H9 (cell line): ENCODE results near the gene IDE. TPM values are rescaled to one million over a fixed set of nuclear protein-coding genes. Genes with fewer than 3 reads are reported as not detected.

ENCODE experiments used
- DNase-seq: peaks from one replicate; pipeline ENCODE4 v3.0.0-alpha.2; 2017
- H2AFZ ChIP-seq: one replicate; pipeline ENCODE4 v1.6.1; 2013; ENCODE audit warnings: mild to moderate bottlenecking, low read length, control low read depth, moderate library complexity
- H2AK5ac ChIP-seq: 2 replicates; pipeline ENCODE4 v1.6.1; 2013; ENCODE audit warnings: low read length, control low read depth, mixed read lengths; ENCODE audit not compliant: insufficient read length
- H2BK120ac ChIP-seq: one replicate; pipeline ENCODE4 v1.6.1; 2013; ENCODE audit warnings: low read depth, mild to moderate bottlenecking, low read length, control low read depth, inconsistent platforms; ENCODE audit not compliant: poor library complexity, severe bottlenecking
- H2BK12ac ChIP-seq: 2 replicates; pipeline ENCODE4 v1.6.1; 2013; ENCODE audit warnings: low read length, control low read depth, mixed read lengths, low read depth; ENCODE audit not compliant: insufficient read length
- H2BK15ac ChIP-seq: 2 replicates; pipeline ENCODE4 v1.6.1; 2013; ENCODE audit warnings: low read depth, low read length, control low read depth
- H2BK20ac ChIP-seq: one replicate; pipeline ENCODE4 v1.6.1; 2013; ENCODE audit warnings: low read depth, mild to moderate bottlenecking, low read length, control low read depth, inconsistent platforms; ENCODE audit not compliant: poor library complexity, severe bottlenecking
- H2BK5ac ChIP-seq: 2 replicates; pipeline ENCODE4 v1.6.1; 2013; ENCODE audit warnings: low read length, control low read depth, mixed read lengths; ENCODE audit not compliant: insufficient read length
- H3K14ac ChIP-seq: 2 replicates; pipeline ENCODE4 v1.6.1; 2013; ENCODE audit warnings: low read length, control low read depth; ENCODE audit not compliant: insufficient read depth
- H3K18ac ChIP-seq: 2 replicates; pipeline ENCODE4 v1.6.1; 2013; ENCODE audit warnings: low read depth, mild to moderate bottlenecking, mixed read lengths, low read length, control low read depth; ENCODE audit not compliant: insufficient read length
- H3K23ac ChIP-seq: 2 replicates; pipeline ENCODE4 v1.6.1; 2013; ENCODE audit warnings: low read length, control low read depth, mixed read lengths, low read depth; ENCODE audit not compliant: insufficient read length
- H3K23me2 ChIP-seq: 2 replicates; pipeline ENCODE4 v1.6.1; 2013; ENCODE audit warnings: low read depth, mild to moderate bottlenecking, mixed read lengths, low read length, control low read depth; ENCODE audit not compliant: insufficient read length, poor library complexity, severe bottlenecking
- H3K27ac ChIP-seq: 2 replicates; pipeline ENCODE4 v1.5.1; 2013; ENCODE audit warnings: low read length, control low read depth, mixed read lengths, low read depth; ENCODE audit not compliant: insufficient read length
- H3K27me3 ChIP-seq: 2 replicates; pipeline ENCODE4 v1.6.1; 2013; ENCODE audit warnings: low read length, control low read depth, inconsistent platforms; ENCODE audit not compliant: insufficient read depth
- H3K4ac ChIP-seq: 2 replicates; pipeline ENCODE4 v1.6.1; 2013; ENCODE audit warnings: low read depth, mild to moderate bottlenecking, control low read depth, inconsistent platforms, low read length, moderate library complexity
- H3K4me1 ChIP-seq: 2 replicates; pipeline ENCODE4 v1.6.1; 2013; ENCODE audit warnings: low read length, control low read depth, inconsistent platforms; ENCODE audit not compliant: insufficient read depth
- H3K4me2 ChIP-seq: 2 replicates; pipeline ENCODE4 v1.6.1; 2013; ENCODE audit warnings: low read length, control low read depth, mixed read lengths; ENCODE audit not compliant: insufficient read length, insufficient read depth
- H3K56ac ChIP-seq: 2 replicates; pipeline ENCODE4 v1.6.1; 2013; ENCODE audit warnings: low read depth, mild to moderate bottlenecking, mixed read lengths, low read length, control low read depth; ENCODE audit not compliant: insufficient read length
- H3K79me1 ChIP-seq: 2 replicates; pipeline ENCODE4 v1.6.1; 2013; ENCODE audit warnings: low read depth, mild to moderate bottlenecking, moderate library complexity, low read length, control low read depth, inconsistent platforms; ENCODE audit not compliant: insufficient read depth, poor library complexity, severe bottlenecking
- H3K79me2 ChIP-seq: 2 replicates; pipeline ENCODE4 v1.6.1; 2013; ENCODE audit warnings: low read length, control low read depth, inconsistent platforms; ENCODE audit not compliant: insufficient read depth
- H3K9ac ChIP-seq: 2 replicates; pipeline ENCODE4 v1.6.1; 2013; ENCODE audit warnings: low read length, control low read depth, mixed read lengths; ENCODE audit not compliant: insufficient read length; ENCODE audit errors: extremely low read depth
- H3K9me3 ChIP-seq: one replicate; pipeline ENCODE4 v1.6.1; 2013; ENCODE audit warnings: low read depth, low read length, inconsistent platforms; ENCODE audit not compliant: control insufficient read depth
- H3T11ph ChIP-seq: one replicate; pipeline ENCODE4 v1.6.1; 2013; ENCODE audit warnings: mild to moderate bottlenecking, low read length, control low read depth, inconsistent platforms
- H4K20me1 ChIP-seq: one replicate; pipeline ENCODE4 v1.6.1; 2013; ENCODE audit not compliant: control insufficient read depth, insufficient read length, insufficient read depth
- H4K5ac ChIP-seq: 2 replicates; pipeline ENCODE4 v1.6.1; 2013; ENCODE audit warnings: low read depth, mild to moderate bottlenecking, mixed read lengths, low read length, control low read depth; ENCODE audit not compliant: insufficient read length
- H4K8ac ChIP-seq: replicated peaks from 2 replicates; pipeline ENCODE4 v1.6.1; 2013; ENCODE audit warnings: low read length, control low read depth, mixed read lengths, low read depth; ENCODE audit not compliant: insufficient read length
- H4K91ac ChIP-seq: 2 replicates; pipeline ENCODE4 v1.6.1; 2013; ENCODE audit warnings: low read depth, mild to moderate bottlenecking, moderate library complexity, mixed read lengths, low read length, control low read depth; ENCODE audit not compliant: insufficient read length
- H3K27ac Mint-ChIP-seq, 3 experiments: 2 replicates in 2 of 3; 3 replicates in 1 of 3; pipeline ENCODE4 v1.8.0; 2020 to 2021; ENCODE audit warnings: mixed read lengths in 3 of 3, mild to moderate bottlenecking in 1 of 3, moderate library complexity in 1 of 3
- H3K27me3 Mint-ChIP-seq: 2 replicates; pipeline ENCODE4 v1.8.0; 2021; ENCODE audit warnings: low read depth, mild to moderate bottlenecking, moderate library complexity, mixed read lengths
- H3K36me3 Mint-ChIP-seq, 3 experiments: 2 replicates in 2 of 3; 3 replicates in 1 of 3; pipeline ENCODE4 v1.8.0; 2020 to 2021; ENCODE audit warnings: low read depth in 3 of 3, mixed read lengths in 3 of 3; ENCODE audit not compliant: insufficient read depth in 1 of 3
- H3K4me1 Mint-ChIP-seq, 2 experiments: 2 replicates each; pipeline ENCODE4 v1.8.0; 2020; ENCODE audit warnings: mixed read lengths in 2 of 2
- H3K4me3 Mint-ChIP-seq, 2 experiments: 2 replicates in 1 of 2; 3 replicates in 1 of 2; pipeline ENCODE4 v1.8.0; 2020 to 2021; ENCODE audit warnings: mild to moderate bottlenecking in 2 of 2, mixed read lengths in 2 of 2, moderate library complexity in 1 of 2
- H3K9me3 Mint-ChIP-seq, 2 experiments: 2 replicates in 1 of 2; 3 replicates in 1 of 2; pipeline ENCODE4 v1.8.0; 2020; ENCODE audit warnings: mild to moderate bottlenecking in 2 of 2, mixed read lengths in 2 of 2, moderate library complexity in 1 of 2
- CTCF ChIP-seq: fragments of 200-600 bp; sonication (generic); conservative IDR thresholded peaks from 3 replicates; pipeline ENCODE4 v1.8.0; 2021; ENCODE audit warnings: antibody characterized with exemption, mild to moderate bottlenecking
- total RNA-seq: library from RNA; stranded (reverse); gene quantifications from 2 replicates; pipeline ENCODE4 v1.2.1, GENCODE V29; 2021

The IDE gene
- total RNA-seq, 1 experiment from 2014 or later, result 48.9 TPM

GRCh38 chr10:92486637-92487036 is 87.3 kb downstream of the IDE start:
- H3K36me3 Mint-ChIP-seq, result peaks cover 30 to 78% (median 50%) of the 10 kb centered on the region in 3 experiments
- Histone ChIP-seq H2BK12ac (no peak overlapping the region), H3K56ac (no peak overlapping the region), H3T11ph (no peak overlapping the region), H3K23me2 (no peaks in the 10 kb centered on the region), H3K27ac (no peak overlapping the region), H3K4me2 (no peak overlapping the region), H3K79me1 (no peaks in the 10 kb centered on the region), H2AFZ (no peak overlapping the region), H3K27me3 (no peaks in the 10 kb centered on the region), H3K9ac (no peak overlapping the region), H3K4ac (no peak overlapping the region), H4K8ac (no peak overlapping the region), H3K4me1 (no peaks in the 10 kb centered on the region), H4K5ac (no peak overlapping the region), H2AK5ac (no peak overlapping the region), H3K9me3 (no peaks in the 10 kb centered on the region), H2BK20ac (no peak overlapping the region), H2BK5ac (no peak overlapping the region), H3K79me2 (no peaks in the 10 kb centered on the region), H3K18ac (no peak overlapping the region), H3K14ac (no peak overlapping the region), H3K23ac (no peak overlapping the region), H2BK15ac (no peak overlapping the region), H2BK120ac (no peak overlapping the region), H4K20me1 (no peaks in the 10 kb centered on the region), H4K91ac (no peak overlapping the region)
- no peak for TF ChIP-seq CTCF
- H3K27me3 Mint-ChIP-seq, result no peaks in the 10 kb centered on the region
- no peaks in the 10 kb centered on the region for H3K4me1 Mint-ChIP-seq
- no peak overlapping the region for H3K27ac Mint-ChIP-seq
- H3K9me3 Mint-ChIP-seq, result no peaks in the 10 kb centered on the region
- no peak for DNase-seq
- no peak overlapping the region for H3K4me3 Mint-ChIP-seq
